Smooth muscle cell (in vitro differentiated cells): ENCODE results near the gene TESPA1. TPM values are rescaled to one million over a fixed set of nuclear protein-coding genes. Genes with fewer than 3 reads are reported as not detected.

Source experiments
- DNase-seq: peaks from one replicate; lab custom pipeline; 2025; ENCODE audit not compliant: unreplicated experiment; lab: John Stamatoyannopoulos, UW
- H2AFZ ChIP-seq: fragments of 200-600 bp; sonication (generic); 2 replicates; pipeline ENCODE4 v1.6.0; 2016; ENCODE audit warnings: antibody characterized with exemption, low read depth, mild to moderate bottlenecking
- H3F3A ChIP-seq: fragments of 200-600 bp; sonication (generic); 2 replicates; pipeline ENCODE4 v1.6.0; 2017; ENCODE audit warnings: antibody characterized with exemption, low read depth
- H3K27ac ChIP-seq: fragments of 200-600 bp; sonication (generic); 2 replicates; pipeline ENCODE4 v1.5.1; 2016; ENCODE audit warnings: low read depth, mild to moderate bottlenecking
- H3K27me3 ChIP-seq: fragments of 200-600 bp; sonication (generic); 2 replicates; pipeline ENCODE4 v1.6.1; 2016; ENCODE audit warnings: low read depth, mild to moderate bottlenecking
- H3K36me3 ChIP-seq: fragments of 200-600 bp; sonication (generic); 2 replicates; pipeline ENCODE4 v1.5.1; 2016; ENCODE audit warnings: low read depth
- H3K4me1 ChIP-seq: fragments of 200-600 bp; sonication (generic); 2 replicates; pipeline ENCODE4 v1.5.1; 2016; ENCODE audit warnings: low read depth
- H3K4me2 ChIP-seq: fragments of 200-600 bp; sonication (generic); 2 replicates; pipeline ENCODE4 v1.6.0; 2016; ENCODE audit warnings: mild to moderate bottlenecking
- H3K4me3 ChIP-seq: fragments of 200-600 bp; sonication (generic); 2 replicates; pipeline ENCODE4 v1.5.1; 2016; ENCODE audit warnings: mild to moderate bottlenecking
- H3K79me2 ChIP-seq: fragments of 200-600 bp; sonication (generic); 2 replicates; pipeline ENCODE4 v1.6.0; 2016; ENCODE audit warnings: low read depth, mild to moderate bottlenecking
- H3K9ac ChIP-seq: fragments of 200-600 bp; sonication (generic); 2 replicates; pipeline ENCODE4 v1.6.0; 2016; ENCODE audit warnings: low read depth
- H3K9me3 ChIP-seq: fragments of 200-600 bp; sonication (generic); replicated peaks from 2 replicates; pipeline ENCODE4 v1.5.1; 2016; ENCODE audit warnings: low read depth
- H4K20me1 ChIP-seq: fragments of 200-600 bp; sonication (generic); 2 replicates; pipeline ENCODE4 v1.6.0; 2016; ENCODE audit warnings: low read depth
- CTCF ChIP-seq: fragments of 200-600 bp; sonication (generic); IDR thresholded peaks from 2 replicates; pipeline ENCODE4 v1.5.1; 2017; ENCODE audit warnings: borderline replicate concordance, mild to moderate bottlenecking, antibody characterized with exemption; ENCODE audit not compliant: insufficient read depth, poor library complexity, severe bottlenecking
- WGBS: methylation state at CpG from one replicate; pipeline ENCODE4 v1.1.7; 2016; ENCODE audit warnings: low lambda C conversion rate; 5-methylcytosine and 5-hydroxymethylcytosine counted together
- polyA plus RNA-seq: library from polyadenylated mRNA; unstranded; fragments of >200 nt; fragmentation: Nextera tagmentation; extraction: Ambion mirVana; gene quantifications from 2 replicates; pipeline ENCODE4 v1.2.1, GENCODE V29; 2016
- total RNA-seq: library from RNA; depleted of rRNA; stranded (reverse); fragments of >200 nt; gene quantifications from 2 replicates; pipeline ENCODE4 v1.2.3, GENCODE V29; 2014

The TESPA1 gene
- total and polyA plus RNA-seq, 2 experiments from 2014 or later, result not detected

- H3K4me3 ChIP-seq, result no peak overlapping the region
- 91% methylated on average over 2 of the region's 2 CpGs for WGBS
- no peaks in the 10 kb centered on the region for H3K27me3 ChIP-seq
- no peaks in the 10 kb centered on the region for H3K4me1 ChIP-seq
- H2AFZ ChIP-seq, result no peak overlapping the region
- H4K20me1 ChIP-seq, result no peaks in the 10 kb centered on the region
- H3K4me2 ChIP-seq, result no peak overlapping the region
- no peak for TF ChIP-seq CTCF
- no peaks in the 10 kb centered on the region for H3K36me3 ChIP-seq
- H3F3A ChIP-seq, result no peaks in the 10 kb centered on the region
- no peaks in the 10 kb centered on the region for H3K79me2 ChIP-seq
- DNase-seq, result no peak
- H3K9me3 ChIP-seq, result no peaks in the 10 kb centered on the region
- H3K9ac ChIP-seq, result no peak overlapping the region
- no peak overlapping the region for H3K27ac ChIP-seq
Measured at GRCh38 chr12:54975272-54975671, 9.3 kb downstream of the TESPA1 start.

- no peaks in the 10 kb centered on the region for H3K79me2 ChIP-seq
- whole genome bisulfite sequencing, result 89% methylated on average over 12 of the region's 12 CpGs
- no peak for DNase-seq
- no peaks in the 10 kb centered on the region for H3K4me1 ChIP-seq
- no peaks in the 10 kb centered on the region for H4K20me1 ChIP-seq
- no peak overlapping the region for H3K4me3 ChIP-seq
- H3K9me3 ChIP-seq, result no peaks in the 10 kb centered on the region
- H3K36me3 ChIP-seq, result no peaks in the 10 kb centered on the region
- H3K27me3 ChIP-seq, result no peaks in the 10 kb centered on the region
- H3K9ac ChIP-seq, result no peak overlapping the region
- H3K4me2 ChIP-seq, result no peak overlapping the region
- no peak overlapping the region for H3K27ac ChIP-seq
- no peaks in the 10 kb centered on the region for H3F3A ChIP-seq
- H2AFZ ChIP-seq, result no peak overlapping the region
- TF ChIP-seq CTCF, result no peak
Measured at GRCh38 chr12:54974279-54974678, 10.3 kb downstream of the TESPA1 start.

GRCh38 chr12:54973556-54973955, 11.0 kb downstream of the TESPA1 start:
- H3K4me1 ChIP-seq, result no peaks in the 10 kb centered on the region
- H2AFZ ChIP-seq, result no peak overlapping the region
- no peak overlapping the region for H3K4me2 ChIP-seq
- H3K27ac ChIP-seq, result no peak overlapping the region
- DNase-seq, result no peak
- H3K79me2 ChIP-seq, result no peaks in the 10 kb centered on the region
- no peaks in the 10 kb centered on the region for H3K27me3 ChIP-seq
- WGBS, result 85% methylated on average over 3 of the region's 3 CpGs
- H4K20me1 ChIP-seq, result no peaks in the 10 kb centered on the region
- no peaks in the 10 kb centered on the region for H3F3A ChIP-seq
- H3K9me3 ChIP-seq, result no peaks in the 10 kb centered on the region
- no peak for TF ChIP-seq CTCF
- H3K9ac ChIP-seq, result no peak overlapping the region
- no peaks in the 10 kb centered on the region for H3K36me3 ChIP-seq
- no peak overlapping the region for H3K4me3 ChIP-seq

GRCh38 chr12:54970741-54971140, 13.8 kb downstream of the TESPA1 start:
- no peak overlapping the region for H3K9ac ChIP-seq
- no peaks in the 10 kb centered on the region for H4K20me1 ChIP-seq
- no peaks in the 10 kb centered on the region for H3K36me3 ChIP-seq
- H3F3A ChIP-seq, result no peaks in the 10 kb centered on the region
- no peak overlapping the region for H3K27ac ChIP-seq
- WGBS, result 71% methylated on average over 3 of the region's 3 CpGs
- no peak overlapping the region for H3K4me3 ChIP-seq
- no peaks in the 10 kb centered on the region for H3K27me3 ChIP-seq
- H3K79me2 ChIP-seq, result no peaks in the 10 kb centered on the region
- no peak for TF ChIP-seq CTCF
- DNase-seq, result no peak
- H3K9me3 ChIP-seq, result no peaks in the 10 kb centered on the region
- H3K4me1 ChIP-seq, result no peaks in the 10 kb centered on the region
- H3K4me2 ChIP-seq, result no peak overlapping the region
- no peak overlapping the region for H2AFZ ChIP-seq
